RKO (cell line): ENCODE data around the gene JARID2.

Experiments used
- DNase-seq: peaks from one replicate; pipeline ENCODE4 v3.0.0-alpha.2; 2016; ENCODE audit warnings: low spot score

The JARID2 gene

DNA sequence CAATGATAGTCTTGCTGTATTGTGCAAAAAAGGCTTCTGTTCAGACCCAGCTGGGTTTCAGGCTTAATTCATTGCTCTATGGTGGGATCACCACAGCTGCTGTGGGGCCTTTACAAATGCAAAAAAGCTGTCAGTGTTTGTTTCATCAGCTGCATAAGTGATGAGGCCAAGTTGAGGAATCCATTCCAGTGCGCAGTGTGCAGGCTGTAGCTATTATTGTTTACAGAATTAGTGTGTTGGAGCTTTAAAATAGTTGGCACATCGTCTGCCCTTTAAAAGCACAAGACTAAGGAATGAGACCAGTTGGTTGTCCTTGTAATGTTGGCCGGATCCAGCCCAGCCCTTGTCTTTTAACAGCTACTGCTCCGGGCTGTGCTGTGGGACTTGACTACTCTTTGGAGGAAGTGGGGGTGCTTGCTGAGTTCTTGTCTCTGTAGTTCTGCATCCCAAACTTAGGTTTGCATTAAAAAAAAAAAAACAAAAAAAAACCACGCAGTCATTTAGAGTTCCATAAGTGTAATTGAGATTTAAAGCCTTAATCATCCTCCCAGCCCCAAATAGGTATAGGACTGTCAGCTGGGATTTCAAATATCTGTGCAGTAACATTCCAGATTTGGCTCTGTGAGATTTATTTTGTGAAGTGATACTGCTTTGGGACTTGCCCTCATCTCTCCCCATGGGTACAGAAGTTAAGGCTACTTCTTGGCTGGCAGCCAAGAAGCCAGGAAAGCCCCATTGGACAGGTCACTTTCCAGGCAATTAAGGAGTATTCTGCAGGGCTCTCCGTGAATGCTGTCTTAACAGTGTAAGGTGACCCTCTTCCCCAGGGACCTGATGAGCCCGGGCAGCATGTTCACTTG is 19.3 kb downstream of the JARID2 start:
- no peak for DNase-seq

GRCh38 chr6:15265787-15266186 is 19.9 kb downstream of the JARID2 start:
- DNase-seq: no peak

DNA sequence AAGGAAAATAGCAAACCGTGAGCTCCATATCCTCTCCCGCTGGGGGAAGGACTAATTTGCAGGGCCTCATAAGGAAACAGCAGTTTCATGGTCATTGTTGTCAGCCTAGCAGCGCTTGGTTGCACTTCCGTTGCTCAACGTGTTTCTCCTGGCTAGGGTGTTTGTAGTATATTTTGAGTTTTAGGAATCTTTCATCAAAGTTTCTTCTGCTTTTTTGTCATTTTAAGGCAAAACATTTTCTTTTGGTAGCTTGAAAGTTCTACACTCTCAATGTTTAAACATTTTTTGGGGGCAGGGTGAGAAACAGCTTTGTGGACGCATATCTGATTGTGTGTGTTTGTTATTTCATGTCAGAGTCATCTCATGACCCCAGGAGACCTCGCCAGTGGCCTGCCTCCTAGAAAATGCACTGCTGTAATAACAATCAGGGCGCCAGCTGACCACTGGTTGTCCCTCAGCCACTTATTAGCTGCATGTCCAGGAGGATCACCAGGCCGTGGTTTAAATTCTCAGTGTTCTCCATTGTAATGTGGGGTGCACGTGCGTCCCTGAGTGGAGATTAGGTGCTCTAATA is 20.6 kb downstream of the JARID2 start:
- DNase-seq: no peak

- no peak for DNase-seq
Measured at GRCh38 chr6:15267221-15267620, 21.4 kb downstream of the JARID2 start.

DNA sequence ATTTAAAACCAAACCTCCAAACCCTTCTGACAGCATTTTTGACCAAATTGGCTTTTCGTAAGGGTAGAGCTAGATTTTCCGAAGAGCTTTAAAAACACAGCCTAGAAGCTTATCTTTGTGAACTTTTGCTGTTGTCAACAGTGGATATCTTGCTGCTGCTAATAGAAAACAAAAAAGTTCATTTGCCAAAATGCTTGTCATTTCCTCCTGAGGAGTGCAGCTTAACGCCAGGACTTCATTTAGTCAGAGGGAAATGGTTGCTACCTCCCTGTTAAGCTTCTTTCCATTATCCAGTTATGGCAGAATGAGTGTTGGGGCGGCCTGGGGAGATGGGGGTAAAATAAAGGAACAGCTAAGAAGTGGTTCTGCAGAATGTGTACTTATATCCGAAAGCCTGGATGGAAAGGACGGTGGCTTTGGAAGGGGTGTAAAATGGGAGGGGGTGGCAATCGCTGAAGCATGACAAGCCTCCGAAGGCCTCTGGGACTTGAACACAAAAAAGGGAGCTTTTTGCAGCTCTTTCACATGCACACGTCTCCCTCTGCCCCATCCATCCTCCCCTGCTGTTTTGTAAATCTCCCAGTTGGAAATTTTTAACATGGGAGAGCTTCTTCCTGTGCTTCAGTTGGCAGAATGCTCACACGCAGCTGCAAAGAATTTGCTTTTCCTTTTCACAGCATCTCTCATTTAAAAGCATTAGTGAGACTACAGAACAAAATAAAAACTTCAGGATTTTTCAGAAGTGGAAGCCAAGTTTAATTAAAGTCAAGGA is 22.5 kb downstream of the JARID2 start:
- no peak for DNase-seq

- DNase-seq: no peak
Measured at GRCh38 chr6:15269011-15269410, 23.1 kb downstream of the JARID2 start.

DNA sequence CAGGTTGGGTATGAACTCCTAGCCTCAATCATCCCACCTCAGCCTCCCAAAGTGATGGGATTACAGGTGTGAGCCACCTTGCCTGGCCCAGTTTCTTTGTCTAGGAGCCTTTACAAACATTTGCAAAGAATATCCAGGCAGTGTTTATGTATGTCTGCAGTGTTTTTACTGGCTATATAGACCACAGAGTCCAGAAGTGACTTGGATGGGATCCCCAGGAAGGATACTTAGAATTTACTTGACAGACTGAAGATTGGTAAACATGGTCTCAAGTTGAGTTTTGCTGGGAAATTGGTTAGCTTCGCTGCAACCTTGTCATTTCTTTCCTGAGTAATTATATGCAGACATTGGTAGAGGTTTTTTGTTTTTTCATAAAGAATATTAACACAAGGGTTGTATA is 23.8 kb downstream of the JARID2 start:
- DNase-seq: no peak

- no peak for DNase-seq
Measured at GRCh38 chr6:15270402-15270801, 24.5 kb downstream of the JARID2 start.

- no peak for DNase-seq
Measured at GRCh38 chr6:15272562-15272961, 26.7 kb downstream of the JARID2 start.

GRCh38 chr6:15274692-15275387 is 29.0 kb downstream of the JARID2 start:
- no peak for DNase-seq

GRCh38 chr6:15276036-15276985 is 30.4 kb downstream of the JARID2 start:
- DNase-seq: no peak

GRCh38 chr6:15279047-15279661 is 33.3 kb downstream of the JARID2 start:
- DNase-seq: no peak

DNA sequence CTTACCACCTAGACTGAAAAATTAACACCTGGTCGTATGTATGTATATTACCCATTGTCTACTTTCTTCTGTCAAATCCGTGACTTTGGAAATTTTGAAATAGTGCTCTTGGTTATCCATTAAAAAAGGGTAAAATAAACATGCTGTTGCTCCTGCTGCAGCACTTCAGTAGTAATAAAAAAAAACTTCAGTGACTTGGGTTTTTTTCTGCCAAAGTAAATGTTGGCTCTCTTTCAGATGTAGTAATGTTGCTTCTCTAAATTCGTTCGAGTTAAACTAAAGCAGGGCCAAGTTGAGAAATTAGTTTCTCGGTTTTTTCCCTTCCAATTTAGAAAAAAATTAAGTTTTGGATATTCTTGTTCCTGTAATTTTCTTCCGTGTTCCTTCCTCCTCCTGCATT is 34.2 kb downstream of the JARID2 start:
- DNase-seq: no peak

GRCh38 chr6:15280961-15281360 is 35.1 kb downstream of the JARID2 start:
- no peak for DNase-seq

GRCh38 chr6:15282334-15282733 is 36.5 kb downstream of the JARID2 start:
- no peak for DNase-seq

DNA sequence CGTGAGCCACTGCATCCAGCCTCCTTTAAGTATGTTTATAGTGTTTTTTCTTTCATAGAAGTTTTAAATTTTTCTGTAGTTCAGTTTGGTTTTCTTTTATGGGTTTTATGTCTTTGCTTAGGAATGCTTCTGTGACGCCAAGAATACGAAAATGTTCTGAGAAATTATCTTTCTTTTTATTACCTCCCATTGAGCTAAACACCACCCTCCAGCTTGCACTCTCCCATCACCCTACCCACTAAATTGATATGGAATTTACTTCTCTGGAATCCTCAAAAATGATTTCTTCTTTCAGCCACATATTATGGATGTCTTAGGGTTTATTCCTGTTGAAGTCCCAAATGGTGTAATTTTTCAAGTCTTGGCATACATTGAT is 38.1 kb downstream of the JARID2 start:
- no peak for DNase-seq

GRCh38 chr6:15284743-15285142 is 38.9 kb downstream of the JARID2 start:
- DNase-seq: no peak

- no peak for DNase-seq
Measured at GRCh38 chr6:15285682-15286294, 39.9 kb downstream of the JARID2 start.

DNA sequence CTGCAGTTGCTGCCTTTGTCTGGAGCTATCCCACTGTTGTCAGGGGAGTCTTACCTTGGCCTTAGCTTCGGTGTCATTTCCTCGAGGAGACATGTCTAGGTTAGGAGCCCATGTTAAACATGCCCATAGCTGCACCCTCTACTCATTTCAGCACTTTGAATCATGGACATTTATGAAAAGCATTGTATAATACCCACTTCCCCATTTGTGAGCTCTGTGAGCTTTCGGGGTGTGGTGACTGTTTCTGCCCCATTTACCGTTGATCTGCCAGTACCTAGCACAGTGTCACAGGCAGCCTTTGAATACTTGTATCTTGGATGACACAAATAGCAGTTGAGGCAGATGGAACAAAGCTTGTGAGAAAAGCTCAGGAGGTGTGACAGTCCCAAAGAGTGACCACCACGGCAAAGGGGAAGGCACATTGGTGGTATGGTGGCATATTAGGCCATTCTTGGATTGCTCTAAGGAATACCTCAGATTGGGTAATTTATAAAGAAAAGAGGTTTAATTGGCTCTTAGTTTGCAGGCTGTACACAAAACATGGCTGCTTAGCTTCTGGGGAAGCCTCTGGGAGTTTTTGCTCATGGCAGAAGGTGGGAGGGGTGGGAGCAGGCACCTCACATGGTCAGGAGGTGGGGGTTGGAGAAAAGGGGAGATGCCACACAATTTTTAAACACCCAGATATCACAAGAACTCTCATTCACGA is 42.0 kb downstream of the JARID2 start:
- DNase-seq: no peak

GRCh38 chr6:15288856-15289255 is 43.0 kb downstream of the JARID2 start:
- DNase-seq: no peak
